Activated T-helper 1 cell treated with anti-CD3 and anti-CD28 coated beads, Interleukin-12 subunit alpha, Interleukin-12 subunit beta, Interleukin-2, Interleukin-4 antibody, amounts not matched to agents 30 ng/mL and 10 ng/mL and 1 ng/mL, durations not matched to agents 14 hours and 24 hours and 36 hours (primary cell): ENCODE measurements around the gene OSR1. TPM values are rescaled to one million over a fixed set of nuclear protein-coding genes. Genes with fewer than 3 reads are reported as not detected.
"Not testable (repeated sequence)": the region's sequence is repeated elsewhere in the genome, so short reads cannot be mapped to it uniquely, and the experiment has no call there.

Source experiments
- DNase-seq: peaks from one replicate; pipeline ENCODE4 v3.0.0; 2021; ENCODE audit warnings: low spot score
- H3K27ac Mint-ChIP-seq: one replicate; pipeline ENCODE4 v1.8.0; 2021; ENCODE audit warnings: mild to moderate bottlenecking, mixed read lengths
- H3K27me3 Mint-ChIP-seq: one replicate; pipeline ENCODE4 v1.8.0; 2022; ENCODE audit warnings: mild to moderate bottlenecking, moderate library complexity, mixed read lengths; ENCODE audit not compliant: insufficient read depth
- H3K36me3 Mint-ChIP-seq: one replicate; pipeline ENCODE4 v1.8.0; 2021; ENCODE audit warnings: low read depth, mixed read lengths
- H3K4me1 Mint-ChIP-seq: one replicate; pipeline ENCODE4 v1.8.0; 2021; ENCODE audit warnings: low read depth, mixed read lengths
- H3K4me3 Mint-ChIP-seq: one replicate; pipeline ENCODE4 v1.8.0; 2021; ENCODE audit warnings: mild to moderate bottlenecking, moderate library complexity, mixed read lengths
- H3K9me3 Mint-ChIP-seq: one replicate; pipeline ENCODE4 v1.8.0; 2021; ENCODE audit warnings: mixed read lengths
- intact Hi-C: fragments of 100-400 bp; cut with micrococcal nuclease; formaldehyde crosslinking; loops from one replicate; pipeline ENCODE4 v1.15.1; 2024
- total RNA-seq: library from RNA; stranded (reverse); gene quantifications from 2 replicates; pipeline ENCODE4 v1.2.3, GENCODE V29; 2022

OSR1 gene
- total RNA-seq, 1 donor from 2014 or later: not detected

DNA sequence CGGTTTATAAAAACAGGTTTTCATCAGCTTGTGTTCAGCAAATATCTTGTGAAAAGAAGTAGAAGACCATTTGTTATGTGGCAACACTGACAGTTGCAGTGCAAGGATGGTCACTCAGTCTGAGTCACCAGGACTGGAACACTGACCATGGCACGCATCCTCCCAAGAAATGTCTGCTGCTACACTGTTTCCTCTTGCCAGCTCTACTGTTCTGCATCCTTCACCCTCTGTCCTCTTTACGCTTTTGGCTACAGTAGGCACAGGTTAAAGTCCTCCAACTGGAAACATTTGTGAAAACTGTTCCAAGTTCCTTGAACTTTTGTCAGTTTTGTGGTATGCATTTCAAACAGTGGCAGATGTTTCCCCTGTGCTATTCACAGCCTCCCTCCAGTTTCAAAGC, 39.4 kb downstream of the OSR1 start:
- Mint-ChIP-seq H3K9me3 (no peaks in the 10 kb centered on the region), H3K27me3 (no peaks in the 10 kb centered on the region), H3K27ac (no peak overlapping the region), H3K4me1 (no peaks in the 10 kb centered on the region), H3K4me3 (no peak overlapping the region), H3K36me3 (no peaks in the 10 kb centered on the region)
- DNase-seq: no peak
- intact Hi-C loops: no loop called here

DNA sequence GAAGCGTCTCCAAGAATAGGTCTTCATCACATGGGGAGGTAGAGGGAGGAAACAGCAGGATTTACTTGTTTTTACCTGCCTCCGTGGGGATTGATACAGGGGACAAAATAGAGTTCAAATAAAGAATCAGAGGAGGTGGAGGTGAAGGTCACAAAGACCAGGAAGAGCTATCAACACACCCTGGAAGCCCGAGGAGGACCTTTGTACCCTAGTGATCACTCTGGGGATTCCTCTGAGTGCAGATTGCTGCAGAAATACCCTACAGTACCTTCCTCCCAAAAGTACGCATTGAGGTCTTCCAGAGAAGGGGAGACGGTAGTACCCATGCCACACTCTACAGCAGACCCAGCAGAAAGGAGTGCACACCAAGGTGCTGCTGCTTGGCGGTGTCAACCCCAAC, 44.9 kb downstream of the OSR1 start:
- Mint-ChIP-seq H3K9me3 (peaks cover under 1% of the 10 kb centered on the region), H3K4me1 (no peaks in the 10 kb centered on the region), H3K36me3 (no peaks in the 10 kb centered on the region), H3K27me3 (no peaks in the 10 kb centered on the region), H3K27ac (no peak overlapping the region), H3K4me3 (no peak overlapping the region)
- intact Hi-C loops: no loop called here
- no peak for DNase-seq

DNA sequence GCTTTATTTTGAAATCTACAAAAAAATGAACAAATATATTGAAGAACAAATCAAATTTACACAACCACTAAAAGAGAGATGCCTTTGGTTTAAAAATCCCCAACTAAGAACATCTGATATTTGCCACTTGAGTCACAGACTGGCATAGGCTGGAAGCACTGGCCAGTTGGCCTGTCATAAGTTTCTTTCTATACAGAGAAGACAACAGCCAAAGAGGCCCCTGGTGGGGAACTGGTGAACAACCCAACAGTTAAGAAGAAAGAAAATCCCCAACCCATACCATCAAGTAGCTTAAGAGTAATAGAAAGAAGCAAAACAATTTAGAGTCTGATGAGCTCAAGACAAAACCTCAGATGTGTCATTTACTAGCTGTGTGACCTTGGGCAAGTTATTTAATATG, 45.5 kb downstream of the OSR1 start:
- H3K4me1 Mint-ChIP-seq: no peaks in the 10 kb centered on the region
- H3K4me3 Mint-ChIP-seq: no peak overlapping the region
- no peaks in the 10 kb centered on the region for H3K27me3 Mint-ChIP-seq
- no peak for DNase-seq
- H3K36me3 Mint-ChIP-seq: no peaks in the 10 kb centered on the region
- H3K9me3 Mint-ChIP-seq: peaks cover 3% of the 10 kb centered on the region
- H3K27ac Mint-ChIP-seq: no peak overlapping the region
- intact Hi-C loops: no loop called here

DNA sequence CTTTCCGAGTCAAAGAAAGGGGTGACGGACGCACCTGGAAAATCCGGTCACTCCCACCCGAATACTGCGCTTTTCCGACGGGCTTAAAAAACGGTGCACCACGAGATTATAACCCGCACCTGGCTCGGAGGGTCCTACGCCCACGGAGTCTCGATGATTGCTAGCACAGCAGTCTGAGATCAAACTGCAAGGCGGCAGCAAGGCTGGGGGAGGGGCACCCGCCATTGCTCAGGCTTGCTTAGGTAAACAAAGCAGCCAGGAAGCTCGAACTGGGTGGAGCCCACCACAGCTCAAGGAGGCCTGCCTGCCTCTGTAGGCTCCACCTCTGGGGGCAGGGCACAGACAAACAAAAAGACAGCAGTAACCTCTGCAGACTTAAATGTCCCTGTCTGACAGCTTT, 52.4 kb downstream of the OSR1 start:
- H3K9me3 Mint-ChIP-seq, H3K4me1 Mint-ChIP-seq, H3K27ac Mint-ChIP-seq, H3K4me3 Mint-ChIP-seq, H3K27me3 Mint-ChIP-seq, intact Hi-C loops, DNase-seq, H3K36me3 Mint-ChIP-seq: not testable (repeated sequence)

DNA sequence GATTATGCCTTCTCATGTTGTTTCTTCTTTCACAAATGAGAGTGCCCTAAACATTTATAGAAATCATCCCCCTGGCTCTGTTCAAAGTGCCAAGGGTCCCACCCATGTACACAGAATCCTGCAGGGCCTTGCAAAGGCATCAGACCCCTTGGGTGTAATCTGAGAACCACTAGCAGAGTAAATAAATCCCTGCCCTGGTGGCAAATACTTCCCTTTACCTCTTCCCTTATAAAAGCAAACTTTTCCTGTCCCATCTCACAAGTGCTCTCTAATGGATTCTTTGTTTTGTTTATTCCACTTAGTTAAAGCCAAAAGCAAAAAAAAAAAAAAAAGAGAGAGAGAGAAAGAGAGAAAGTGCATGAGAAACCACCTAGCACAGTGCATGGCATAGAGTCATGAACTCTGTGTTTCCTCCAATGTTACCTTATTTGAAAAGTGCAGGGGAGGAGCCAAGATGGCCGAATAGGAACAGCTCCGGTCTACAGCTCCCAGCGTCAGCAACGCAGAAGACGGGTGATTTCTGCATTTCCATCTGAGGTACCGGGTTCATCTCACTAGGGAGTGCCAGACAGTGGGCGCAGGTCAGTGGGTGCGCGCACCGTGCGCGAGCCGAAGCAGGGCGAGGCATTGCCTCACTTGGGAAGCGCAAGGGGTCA, 52.9 kb downstream of the OSR1 start:
- intact Hi-C loops, H3K27ac Mint-ChIP-seq, H3K4me3 Mint-ChIP-seq, H3K36me3 Mint-ChIP-seq, H3K9me3 Mint-ChIP-seq, H3K27me3 Mint-ChIP-seq, H3K4me1 Mint-ChIP-seq, DNase-seq: not testable (repeated sequence)

DNA sequence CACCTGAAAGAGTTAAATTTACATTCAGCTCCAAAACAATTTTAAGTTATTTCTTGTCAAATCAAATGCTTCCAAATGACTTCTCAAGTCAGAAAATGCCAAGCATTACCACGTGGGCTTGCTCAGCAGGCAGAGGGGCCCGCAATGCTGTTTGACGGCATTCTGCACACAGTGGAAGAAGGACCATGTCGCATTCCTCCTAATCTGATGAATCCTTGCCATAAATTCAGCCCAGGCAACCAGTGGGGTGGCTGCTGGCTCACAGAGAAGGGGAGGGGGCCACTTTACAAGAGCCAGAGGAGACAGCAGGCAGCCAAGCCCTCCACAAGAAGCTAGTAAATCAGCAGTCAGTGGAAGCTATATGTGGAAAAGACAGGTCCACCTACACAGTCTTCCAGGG, 56.7 kb downstream of the OSR1 start:
- no peak for DNase-seq
- no peak overlapping the region for H3K27ac Mint-ChIP-seq

More for the DNA sequence above, 56.7 kb downstream of the OSR1 start:
- Mint-ChIP-seq H3K27me3 (no peaks in the 10 kb centered on the region), H3K4me1 (no peaks in the 10 kb centered on the region), H3K36me3 (no peaks in the 10 kb centered on the region), H3K9me3 (peaks cover 4% of the 10 kb centered on the region), H3K4me3 (no peak overlapping the region)
- intact Hi-C loops: no loop called here
